ENCODE measurements around the gene USP9X.

DNA sequence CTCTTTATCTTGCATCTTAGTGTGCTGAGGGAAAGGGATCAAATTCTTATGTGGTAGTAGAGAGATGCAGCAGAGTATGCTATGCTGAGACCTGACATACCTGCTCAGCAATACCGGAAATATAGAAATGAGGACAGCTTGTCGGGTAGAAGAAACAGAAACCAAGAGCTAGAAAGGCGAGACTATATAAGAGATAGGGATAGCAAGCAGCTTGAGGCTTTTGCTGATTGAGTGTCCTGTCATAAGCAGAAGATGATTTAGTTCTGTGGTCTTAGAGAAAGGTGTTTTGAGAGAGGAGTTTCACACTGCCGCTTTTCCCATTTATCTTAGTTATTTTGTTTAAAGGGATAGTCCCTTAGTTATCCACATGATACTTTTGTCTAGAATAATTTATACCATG is 31.7 kb downstream of the USP9X start:
- TF ChIP-seq, protein P1, sequence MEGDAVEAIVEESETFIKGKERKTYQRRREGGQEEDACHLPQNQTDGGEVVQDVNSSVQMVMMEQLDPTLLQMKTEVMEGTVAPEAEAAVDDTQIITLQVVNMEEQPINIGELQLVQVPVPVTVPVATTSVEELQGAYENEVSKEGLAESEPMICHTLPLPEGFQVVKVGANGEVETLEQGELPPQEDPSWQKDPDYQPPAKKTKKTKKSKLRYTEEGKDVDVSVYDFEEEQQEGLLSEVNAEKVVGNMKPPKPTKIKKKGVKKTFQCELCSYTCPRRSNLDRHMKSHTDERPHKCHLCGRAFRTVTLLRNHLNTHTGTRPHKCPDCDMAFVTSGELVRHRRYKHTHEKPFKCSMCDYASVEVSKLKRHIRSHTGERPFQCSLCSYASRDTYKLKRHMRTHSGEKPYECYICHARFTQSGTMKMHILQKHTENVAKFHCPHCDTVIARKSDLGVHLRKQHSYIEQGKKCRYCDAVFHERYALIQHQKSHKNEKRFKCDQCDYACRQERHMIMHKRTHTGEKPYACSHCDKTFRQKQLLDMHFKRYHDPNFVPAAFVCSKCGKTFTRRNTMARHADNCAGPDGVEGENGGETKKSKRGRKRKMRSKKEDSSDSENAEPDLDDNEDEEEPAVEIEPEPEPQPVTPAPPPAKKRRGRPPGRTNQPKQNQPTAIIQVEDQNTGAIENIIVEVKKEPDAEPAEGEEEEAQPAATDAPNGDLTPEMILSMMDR (conservative IDR thresholded peaks at IDR 0.05; ENCODE audit: low read length), result no peak
- TF ChIP-seq EZH2phosphoT487 (IDR thresholded peaks at IDR 0.05; ENCODE audit: borderline replicate concordance, low read depth, low read length), result no peak
